ENCODE data around the gene CEP104.

DNA sequence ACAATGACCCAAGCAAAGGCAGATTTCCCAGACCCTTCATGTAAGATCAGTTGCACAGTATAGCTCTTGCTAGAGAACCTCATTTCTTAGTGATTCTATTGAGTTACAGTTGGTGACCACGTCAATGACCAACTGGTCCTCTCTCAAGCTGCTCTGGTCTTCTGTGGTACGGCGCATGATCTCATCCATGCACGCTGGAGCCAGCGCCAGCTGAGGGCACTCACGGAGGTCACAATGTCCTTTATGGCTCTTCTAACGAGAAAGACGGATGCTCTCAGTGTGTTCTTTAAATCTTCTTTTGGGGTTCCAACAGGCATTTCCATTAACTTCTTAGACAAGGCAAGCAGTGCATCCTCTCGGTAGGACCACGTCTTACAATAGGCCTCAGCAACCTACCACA lies 22.3 kb downstream of the CEP104 start:
- TF ChIP-seq, protein P1, sequence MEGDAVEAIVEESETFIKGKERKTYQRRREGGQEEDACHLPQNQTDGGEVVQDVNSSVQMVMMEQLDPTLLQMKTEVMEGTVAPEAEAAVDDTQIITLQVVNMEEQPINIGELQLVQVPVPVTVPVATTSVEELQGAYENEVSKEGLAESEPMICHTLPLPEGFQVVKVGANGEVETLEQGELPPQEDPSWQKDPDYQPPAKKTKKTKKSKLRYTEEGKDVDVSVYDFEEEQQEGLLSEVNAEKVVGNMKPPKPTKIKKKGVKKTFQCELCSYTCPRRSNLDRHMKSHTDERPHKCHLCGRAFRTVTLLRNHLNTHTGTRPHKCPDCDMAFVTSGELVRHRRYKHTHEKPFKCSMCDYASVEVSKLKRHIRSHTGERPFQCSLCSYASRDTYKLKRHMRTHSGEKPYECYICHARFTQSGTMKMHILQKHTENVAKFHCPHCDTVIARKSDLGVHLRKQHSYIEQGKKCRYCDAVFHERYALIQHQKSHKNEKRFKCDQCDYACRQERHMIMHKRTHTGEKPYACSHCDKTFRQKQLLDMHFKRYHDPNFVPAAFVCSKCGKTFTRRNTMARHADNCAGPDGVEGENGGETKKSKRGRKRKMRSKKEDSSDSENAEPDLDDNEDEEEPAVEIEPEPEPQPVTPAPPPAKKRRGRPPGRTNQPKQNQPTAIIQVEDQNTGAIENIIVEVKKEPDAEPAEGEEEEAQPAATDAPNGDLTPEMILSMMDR (conservative IDR thresholded peaks at IDR 0.05; ENCODE audit: low read depth, low read length) = no peak
- no peak for TF ChIP-seq EZH2 (IDR thresholded peaks at IDR 0.05; ENCODE audit: borderline replicate concordance, low read depth, low read length, poor library complexity, severe bottlenecking)
